AG08396 (cell line): Measurements from ENCODE around the gene SKI.

Experiments
- DNase-seq: peaks from one replicate; pipeline ENCODE4 v3.0.0; 2012; ENCODE audit warnings: low spot score, mixed read lengths

The SKI gene

GRCh38 chr1:2354511-2355372 lies 126.6 kb downstream of the SKI start:
- DNase-seq: no peak

GRCh38 chr1:2355373-2356261 lies 127.5 kb downstream of the SKI start:
- no peak for DNase-seq

- DNase-seq: no peak
Measured at GRCh38 chr1:2356401-2356800, 128.3 kb downstream of the SKI start.

GRCh38 chr1:2356911-2357845 lies 129.1 kb downstream of the SKI start:
- DNase-seq: no peak

- no peak for DNase-seq
Measured at GRCh38 chr1:2358072-2358471, 130.0 kb downstream of the SKI start.

GRCh38 chr1:2358651-2359640 lies 130.8 kb downstream of the SKI start:
- no peak for DNase-seq
